PC-3 (cell line): ENCODE results near the gene CMTM4. TPM values are rescaled to one million over a fixed set of nuclear protein-coding genes. Genes with fewer than 3 reads are reported as not detected.

ENCODE experiments used
- ATAC-seq: fragments of 200-7000 bp; cut with Tn5 transposase; 2 replicates; pipeline ENCODE4 v1.9.1; 2020; ENCODE audit warnings: mild to moderate bottlenecking, moderate library complexity
- BruUV-seq: library from RNA; stranded (reverse); fragments of 400-500 nt; replicated peaks from 2 replicates; lab custom pipeline; 2021; lab: Mats Ljungman, UMichigan
- CTCF ChIA-PET: fragments of 300-600 bp; sonication (Branson Sonifier 250); formaldehyde crosslinking; loops from one replicate; lab custom pipeline; 2022; ENCODE audit warnings: antibody characterized with exemption; lab: Charles Lee
- POLR2A ChIA-PET: fragments of 300-600 bp; sonication (Branson Sonifier 250); formaldehyde crosslinking; loops from one replicate; lab custom pipeline; 2022; ENCODE audit warnings: antibody characterized with exemption; ENCODE audit not compliant: unreplicated experiment; lab: Charles Lee
- DNase-seq: peaks from one replicate; pipeline ENCODE4 v3.0.0-alpha.2; 2015
- H2AFZ ChIP-seq: fragments of 300-600 bp; sonication (generic); 2 replicates; pipeline ENCODE4 v1.6.0; 2016; ENCODE audit warnings: antibody characterized with exemption, low read length
- H3F3A ChIP-seq: fragments of 300-600 bp; sonication (generic); one replicate; pipeline ENCODE4 v1.6.0; 2017; ENCODE audit warnings: antibody characterized with exemption, low read length, control low read depth, mild to moderate bottlenecking; ENCODE audit not compliant: unreplicated experiment
- H3K27ac ChIP-seq: fragments of 300-600 bp; sonication (generic); 2 replicates; pipeline ENCODE4 v1.5.1; 2016; ENCODE audit warnings: mild to moderate bottlenecking, low read length
- H3K27me3 ChIP-seq: fragments of 300-600 bp; sonication (generic); 2 replicates; pipeline ENCODE4 v1.6.1; 2016; ENCODE audit warnings: low read length, mixed read lengths
- H3K36me3 ChIP-seq: fragments of 300-600 bp; sonication (generic); 2 replicates; pipeline ENCODE4 v1.6.1; 2016; ENCODE audit warnings: low read depth, mixed run types, low read length, mixed read lengths
- H3K4me1 ChIP-seq: fragments of 300-600 bp; sonication (generic); 2 replicates; pipeline ENCODE4 v1.5.1; 2016; ENCODE audit warnings: low read length; ENCODE audit not compliant: insufficient read depth
- H3K4me2 ChIP-seq: fragments of 300-600 bp; sonication (generic); 2 replicates; pipeline ENCODE4 v1.6.0; 2016; ENCODE audit warnings: low read length
- H3K4me3 ChIP-seq: fragments of 300-600 bp; sonication (generic); 2 replicates; pipeline ENCODE4 v1.5.1; 2016; ENCODE audit warnings: mild to moderate bottlenecking, low read length, mixed read lengths
- H3K79me2 ChIP-seq: fragments of 300-600 bp; sonication (generic); 2 replicates; pipeline ENCODE4 v1.6.1; 2017; ENCODE audit warnings: low read length, mixed read lengths
- H3K9ac ChIP-seq: fragments of 300-600 bp; sonication (generic); 2 replicates; pipeline ENCODE4 v1.6.0; 2016; ENCODE audit warnings: mild to moderate bottlenecking, low read length
- H3K9me2 ChIP-seq: fragments of 300-600 bp; sonication (generic); replicated peaks from 2 replicates; pipeline ENCODE4 v1.6.1; 2016; ENCODE audit warnings: mixed run types, low read length, mixed read lengths
- H3K9me3 ChIP-seq: fragments of 300-600 bp; sonication (generic); 2 replicates; pipeline ENCODE4 v1.6.1; 2016; ENCODE audit warnings: low read length, mixed read lengths
- H4K20me1 ChIP-seq: fragments of 300-600 bp; sonication (generic); 2 replicates; pipeline ENCODE4 v1.6.1; 2016; ENCODE audit warnings: low read length, mixed read lengths
- EZH2 ChIP-seq: fragments of 300-600 bp; sonication (generic); IDR thresholded peaks from one replicate; pipeline ENCODE4 v1.6.1; 2017; ENCODE audit warnings: antibody characterized with exemption, mild to moderate bottlenecking, low read length; ENCODE audit not compliant: unreplicated experiment
- EZH2phosphoT487 ChIP-seq: fragments of 300-600 bp; sonication (generic); IDR thresholded peaks from 2 replicates; pipeline ENCODE4 v1.6.1; 2018; ENCODE audit warnings: mild to moderate bottlenecking, antibody characterized with exemption, low read length, borderline replicate concordance
- intact Hi-C: fragments of 100-400 bp; cut with micrococcal nuclease; formaldehyde crosslinking; loops from 2 replicates; pipeline ENCODE4 v1.9.0; 2023
- total RNA-seq: library from RNA; depleted of rRNA; stranded (reverse); fragments of >200 nt; gene quantifications from 2 replicates; pipeline ENCODE4 v1.2.3, GENCODE V29; 2014
- TF ChIP-seq, protein P1 (sequence below): fragments of 300-600 bp; sonication (generic); conservative IDR thresholded peaks from 2 replicates; pipeline ENCODE4 v1.5.1; 2017; ENCODE audit warnings: antibody characterized with exemption, low read depth, mild to moderate bottlenecking, low read length

The CMTM4 gene
- total RNA-seq, 1 experiment from 2014 or later, result 16.9 TPM

DNA sequence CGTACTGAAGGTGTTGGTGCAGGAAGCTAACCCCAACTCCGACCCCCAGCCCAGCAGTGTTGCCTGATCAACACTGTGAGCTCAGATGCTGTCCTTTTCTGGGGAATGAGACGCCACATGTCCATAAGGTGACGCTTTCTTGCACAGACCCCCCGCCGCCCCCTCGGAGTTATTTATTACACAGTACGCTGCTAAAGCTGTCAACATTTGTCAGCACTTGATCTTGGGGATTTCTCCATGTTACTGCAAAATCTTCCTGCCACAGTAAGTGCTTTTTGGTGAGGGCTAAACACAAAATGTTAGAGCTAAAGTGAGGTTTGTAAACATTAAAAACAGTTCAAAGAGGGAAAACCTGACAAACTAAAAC lies 76.1 kb downstream of the CMTM4 start:
- ATAC-seq (no peak), DNase-seq (no peak)
- H3K4me2 ChIP-seq, result no peak overlapping the region
- ChIA-PET CTCF (interaction anchor here (0.5 kb wide), 1 partner anchor 12 kb away, joined by 3 read pairs; no protein-coding TSS in a partner anchor), POLR2A (no interaction called here)
- H4K20me1 ChIP-seq, result no peaks in the 10 kb centered on the region
- H3K9me3 ChIP-seq, result no peaks in the 10 kb centered on the region
- no TSS peak for BruUV-seq
- H3F3A ChIP-seq, result no peaks in the 10 kb centered on the region
- no peaks in the 10 kb centered on the region for H3K36me3 ChIP-seq
- H3K27ac ChIP-seq, result no peak overlapping the region
- intact Hi-C loops, result no loop called here
- H3K4me1 ChIP-seq, result peaks cover 26% of the 10 kb centered on the region
- H3K79me2 ChIP-seq, result no peaks in the 10 kb centered on the region
- TF ChIP-seq, protein P1, sequence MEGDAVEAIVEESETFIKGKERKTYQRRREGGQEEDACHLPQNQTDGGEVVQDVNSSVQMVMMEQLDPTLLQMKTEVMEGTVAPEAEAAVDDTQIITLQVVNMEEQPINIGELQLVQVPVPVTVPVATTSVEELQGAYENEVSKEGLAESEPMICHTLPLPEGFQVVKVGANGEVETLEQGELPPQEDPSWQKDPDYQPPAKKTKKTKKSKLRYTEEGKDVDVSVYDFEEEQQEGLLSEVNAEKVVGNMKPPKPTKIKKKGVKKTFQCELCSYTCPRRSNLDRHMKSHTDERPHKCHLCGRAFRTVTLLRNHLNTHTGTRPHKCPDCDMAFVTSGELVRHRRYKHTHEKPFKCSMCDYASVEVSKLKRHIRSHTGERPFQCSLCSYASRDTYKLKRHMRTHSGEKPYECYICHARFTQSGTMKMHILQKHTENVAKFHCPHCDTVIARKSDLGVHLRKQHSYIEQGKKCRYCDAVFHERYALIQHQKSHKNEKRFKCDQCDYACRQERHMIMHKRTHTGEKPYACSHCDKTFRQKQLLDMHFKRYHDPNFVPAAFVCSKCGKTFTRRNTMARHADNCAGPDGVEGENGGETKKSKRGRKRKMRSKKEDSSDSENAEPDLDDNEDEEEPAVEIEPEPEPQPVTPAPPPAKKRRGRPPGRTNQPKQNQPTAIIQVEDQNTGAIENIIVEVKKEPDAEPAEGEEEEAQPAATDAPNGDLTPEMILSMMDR, result no peak
- TF ChIP-seq EZH2, result no peak
- TF ChIP-seq EZH2phosphoT487, result no peak
- no peak overlapping the region for H3K9ac ChIP-seq
- H2AFZ ChIP-seq, result no peak overlapping the region
- no peaks in the 10 kb centered on the region for H3K27me3 ChIP-seq
- H3K4me3 ChIP-seq, result no peak overlapping the region
- no peaks in the 10 kb centered on the region for H3K9me2 ChIP-seq

DNA sequence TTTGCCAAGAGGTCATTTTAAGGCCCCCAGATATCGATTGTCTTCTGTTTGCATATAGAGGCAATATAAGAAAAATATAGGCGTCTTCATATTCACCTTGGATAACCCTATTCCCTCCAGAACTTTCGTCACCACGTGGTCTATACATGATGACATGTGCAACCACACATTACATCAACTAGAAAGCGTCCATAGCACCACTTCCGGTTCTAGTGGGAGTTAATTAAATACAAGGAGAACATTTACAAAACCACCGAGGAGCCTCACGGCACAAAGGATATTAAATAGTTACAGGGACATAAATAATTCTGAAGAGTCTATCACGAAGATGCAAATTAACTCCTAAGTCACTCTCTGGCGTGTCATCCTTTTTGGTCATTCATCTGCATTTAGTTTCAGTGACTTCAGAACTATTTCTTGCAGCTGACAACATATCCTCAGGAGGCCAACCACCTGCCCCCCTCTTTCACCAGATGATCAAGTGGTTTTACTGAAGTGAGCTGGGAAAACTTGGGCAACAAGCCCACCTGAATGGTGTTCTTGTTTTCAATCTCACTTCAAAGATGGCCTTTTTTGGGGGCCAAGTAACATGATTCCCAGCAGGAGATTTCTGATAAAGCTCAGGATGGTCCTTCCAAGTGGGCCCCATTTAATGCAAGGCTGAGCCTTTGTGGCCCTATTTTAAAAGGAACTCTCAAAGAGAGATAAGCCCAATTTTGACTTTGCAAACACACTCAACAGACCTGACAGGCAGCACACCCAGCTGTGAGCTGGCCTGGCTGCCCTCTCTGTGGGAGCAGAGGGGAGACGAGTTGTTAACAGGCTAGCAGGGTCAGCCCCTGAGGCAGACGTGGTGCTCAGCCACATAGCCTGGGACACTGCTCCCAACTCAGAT lies 76.8 kb downstream of the CMTM4 start:
- H3K4me2 ChIP-seq, result peak overlapping the region; percentile 38; the same call in 1 of the 2 replicates
- TF ChIP-seq, protein P1, result no peak
- TF ChIP-seq EZH2phosphoT487 (no peak), EZH2 (no peak)
- H2AFZ ChIP-seq, result no peak overlapping the region
- DNase-seq (no peak), ATAC-seq (no peak)
- no peaks in the 10 kb centered on the region for H3K9me2 ChIP-seq
- H3K4me1 ChIP-seq, result peaks cover 26% of the 10 kb centered on the region
- no peaks in the 10 kb centered on the region for H3K9me3 ChIP-seq
- no peaks in the 10 kb centered on the region for H3K27me3 ChIP-seq
- H4K20me1 ChIP-seq, result no peaks in the 10 kb centered on the region
- intact Hi-C loops, result no loop called here
- H3K9ac ChIP-seq, result no peak overlapping the region
- H3K79me2 ChIP-seq, result no peaks in the 10 kb centered on the region
- ChIA-PET CTCF (interaction anchor here (0.5 kb wide), 1 partner anchor 12 kb away, joined by 3 read pairs; no protein-coding TSS in a partner anchor), POLR2A (no interaction called here)
- H3K36me3 ChIP-seq, result no peaks in the 10 kb centered on the region; the same call in 1 of the 2 replicates
- no TSS peak for BruUV-seq
- no peak overlapping the region for H3K4me3 ChIP-seq
- no peaks in the 10 kb centered on the region for H3F3A ChIP-seq
- H3K27ac ChIP-seq, result no peak overlapping the region
